ENCODE results near the gene AP2A1.

The AP2A1 gene

GRCh38 chr19:49749771-49750170 is 17.0 kb upstream of the AP2A1 start:
- TF ChIP-seq, protein P1, sequence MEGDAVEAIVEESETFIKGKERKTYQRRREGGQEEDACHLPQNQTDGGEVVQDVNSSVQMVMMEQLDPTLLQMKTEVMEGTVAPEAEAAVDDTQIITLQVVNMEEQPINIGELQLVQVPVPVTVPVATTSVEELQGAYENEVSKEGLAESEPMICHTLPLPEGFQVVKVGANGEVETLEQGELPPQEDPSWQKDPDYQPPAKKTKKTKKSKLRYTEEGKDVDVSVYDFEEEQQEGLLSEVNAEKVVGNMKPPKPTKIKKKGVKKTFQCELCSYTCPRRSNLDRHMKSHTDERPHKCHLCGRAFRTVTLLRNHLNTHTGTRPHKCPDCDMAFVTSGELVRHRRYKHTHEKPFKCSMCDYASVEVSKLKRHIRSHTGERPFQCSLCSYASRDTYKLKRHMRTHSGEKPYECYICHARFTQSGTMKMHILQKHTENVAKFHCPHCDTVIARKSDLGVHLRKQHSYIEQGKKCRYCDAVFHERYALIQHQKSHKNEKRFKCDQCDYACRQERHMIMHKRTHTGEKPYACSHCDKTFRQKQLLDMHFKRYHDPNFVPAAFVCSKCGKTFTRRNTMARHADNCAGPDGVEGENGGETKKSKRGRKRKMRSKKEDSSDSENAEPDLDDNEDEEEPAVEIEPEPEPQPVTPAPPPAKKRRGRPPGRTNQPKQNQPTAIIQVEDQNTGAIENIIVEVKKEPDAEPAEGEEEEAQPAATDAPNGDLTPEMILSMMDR (IDR thresholded peaks at IDR 0.05; ENCODE audit: control insufficient read depth, insufficient read depth, low read depth, low read length, missing control alignments), result no peak
- no peak for DNase-seq (ENCODE audit: low read depth)

DNA sequence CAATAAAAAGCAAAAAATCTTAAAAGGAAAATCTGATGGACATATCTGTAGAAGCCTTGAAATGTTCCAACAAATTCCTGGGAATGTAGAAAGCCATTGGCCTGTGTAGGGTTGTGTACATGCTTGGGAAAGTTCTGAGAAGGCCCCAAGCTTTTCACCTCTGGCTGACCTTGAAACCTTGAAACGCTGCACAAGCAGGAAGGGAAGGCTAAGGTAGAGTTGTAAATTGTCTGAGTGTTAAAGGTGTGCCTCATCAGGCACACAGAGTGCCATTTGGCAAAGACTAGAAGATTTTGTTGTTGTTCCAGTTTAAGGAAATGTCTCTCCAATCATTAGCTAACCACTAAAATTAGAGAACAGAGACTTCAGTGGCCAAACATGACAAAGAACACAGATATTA is 14.1 kb upstream of the AP2A1 start:
- H3K4me3 ChIP-seq (ENCODE audit: control insufficient read depth, low read depth, low read length), result no peak overlapping the region
- TF ChIP-seq, protein P1 (IDR thresholded peaks at IDR 0.05; ENCODE audit: control insufficient read depth, insufficient read depth, low read depth, low read length, missing control alignments), result no peak
- no peak for DNase-seq (ENCODE audit: low read depth)

More at GRCh38 chr19:49749771-49750170, 17.0 kb upstream of the AP2A1 start:
- H3K4me3 ChIP-seq (ENCODE audit: control insufficient read depth, low read depth, low read length), result no peak overlapping the region

- DNase-seq (ENCODE audit: low read depth), result no peak
- no peak overlapping the region for H3K4me3 ChIP-seq (ENCODE audit: control insufficient read depth, low read depth, low read length)
- TF ChIP-seq, protein P1 (IDR thresholded peaks at IDR 0.05; ENCODE audit: control insufficient read depth, insufficient read depth, low read depth, low read length, missing control alignments), result no peak
These were observed 10.8 kb upstream of the AP2A1 start for GRCh38 chr19:49755956-49756355.

GRCh38 chr19:49758292-49758691 is 8.5 kb upstream of the AP2A1 start:
- DNase-seq (ENCODE audit: low read depth), result no peak
- TF ChIP-seq, protein P1 (IDR thresholded peaks at IDR 0.05; ENCODE audit: control insufficient read depth, insufficient read depth, low read depth, low read length, missing control alignments), result no peak
- H3K4me3 ChIP-seq (ENCODE audit: control insufficient read depth, low read depth, low read length), result no peak overlapping the region

DNA sequence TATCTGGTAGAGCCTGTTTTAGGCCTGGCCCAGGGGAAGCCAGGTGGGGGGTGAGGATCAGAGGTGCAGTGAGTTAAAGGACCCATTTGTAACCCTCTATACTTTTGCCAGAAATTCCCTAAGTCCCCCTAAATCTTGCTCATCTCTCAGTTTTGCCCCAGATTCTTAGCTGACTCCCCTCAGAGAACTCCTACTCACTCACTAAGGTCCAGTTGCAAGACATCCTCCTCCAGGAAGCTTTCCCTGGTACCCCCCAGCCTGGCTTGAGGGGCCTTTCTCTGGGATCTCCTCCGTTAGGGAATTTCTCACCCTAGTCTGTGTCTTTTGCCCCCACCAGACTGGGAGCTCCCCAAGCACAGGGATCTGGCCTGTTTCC is 5.6 kb upstream of the AP2A1 start:
- TF ChIP-seq, protein P1 (IDR thresholded peaks at IDR 0.05; ENCODE audit: control insufficient read depth, insufficient read depth, low read depth, low read length, missing control alignments), result no peak
- no peak for DNase-seq (ENCODE audit: low read depth)
- no peak overlapping the region for H3K4me3 ChIP-seq (ENCODE audit: control insufficient read depth, low read depth, low read length)

- H3K4me3 ChIP-seq (ENCODE audit: control insufficient read depth, low read depth, low read length), result no peak overlapping the region
- TF ChIP-seq, protein P1 (IDR thresholded peaks at IDR 0.05; ENCODE audit: control insufficient read depth, insufficient read depth, low read depth, low read length, missing control alignments), result peak; percentile 22
- DNase-seq (ENCODE audit: low read depth), result no peak
These were observed 5.0 kb upstream of the AP2A1 start for GRCh38 chr19:49761625-49762311.
